ENCODE measurements around the gene IZUMO1. TPM values are rescaled to one million over a fixed set of nuclear protein-coding genes. Genes with fewer than 3 reads are reported as not detected.

The IZUMO1 gene
- total and polyA plus RNA-seq, 9 of the 15 experiments (the other 6 are each of a cell fraction or from before 2014, with no cell fraction given), result 0.14 to 2.1 (median 0.73) TPM

- TF ChIP-seq POU5F1 (IDR thresholded peaks at IDR 0.05; ENCODE audit: borderline replicate concordance, low read depth, low read length, partially characterized antibody) (peak; percentile 51), HEY1 (CRISPR knock-in tag; IDR thresholded peaks at IDR 0.05; ENCODE audit: borderline replicate concordance) (no peak), ZNF277 (CRISPR knock-in tag; IDR thresholded peaks at IDR 0.05; ENCODE audit: borderline replicate concordance) (no peak), GABPA (tag; conservative IDR thresholded peaks at IDR 0.05; ENCODE audit: low read depth) (peak; percentile 51; the same call in 1 of the 2 replicates), ZKSCAN1 (IDR thresholded peaks at IDR 0.05; ENCODE audit: low read depth, low read length) (no peak), BCL6 (CRISPR knock-in tag; IDR thresholded peaks at IDR 0.05) (no peak), MAZ (CRISPR knock-in tag; conservative IDR thresholded peaks at IDR 0.05 in 1 of 2, IDR thresholded peaks at IDR 0.05 in 1 of 2) (peak in 1 of 2 experiments; percentile 39; a peak in 2 of 4 replicates), IFI16 (CRISPR knock-in tag; IDR thresholded peaks at IDR 0.05) (no peak), ATF7 (IDR thresholded peaks at IDR 0.05) (peak; percentile 97), CREB3L1 (IDR thresholded peaks at IDR 0.05; ENCODE audit: borderline replicate concordance, low read depth) (peak; percentile 89), PPARD (CRISPR knock-in tag; IDR thresholded peaks at IDR 0.05) (no peak), TARDBP (IDR thresholded peaks at IDR 0.05) (no peak), ZNF561 (CRISPR knock-in tag; conservative IDR thresholded peaks at IDR 0.05) (no peak), STAG1 (CRISPR knock-in tag; IDR thresholded peaks at IDR 0.05; ENCODE audit: borderline replicate concordance) (no peak)
- TF ChIP-seq, protein P1, sequence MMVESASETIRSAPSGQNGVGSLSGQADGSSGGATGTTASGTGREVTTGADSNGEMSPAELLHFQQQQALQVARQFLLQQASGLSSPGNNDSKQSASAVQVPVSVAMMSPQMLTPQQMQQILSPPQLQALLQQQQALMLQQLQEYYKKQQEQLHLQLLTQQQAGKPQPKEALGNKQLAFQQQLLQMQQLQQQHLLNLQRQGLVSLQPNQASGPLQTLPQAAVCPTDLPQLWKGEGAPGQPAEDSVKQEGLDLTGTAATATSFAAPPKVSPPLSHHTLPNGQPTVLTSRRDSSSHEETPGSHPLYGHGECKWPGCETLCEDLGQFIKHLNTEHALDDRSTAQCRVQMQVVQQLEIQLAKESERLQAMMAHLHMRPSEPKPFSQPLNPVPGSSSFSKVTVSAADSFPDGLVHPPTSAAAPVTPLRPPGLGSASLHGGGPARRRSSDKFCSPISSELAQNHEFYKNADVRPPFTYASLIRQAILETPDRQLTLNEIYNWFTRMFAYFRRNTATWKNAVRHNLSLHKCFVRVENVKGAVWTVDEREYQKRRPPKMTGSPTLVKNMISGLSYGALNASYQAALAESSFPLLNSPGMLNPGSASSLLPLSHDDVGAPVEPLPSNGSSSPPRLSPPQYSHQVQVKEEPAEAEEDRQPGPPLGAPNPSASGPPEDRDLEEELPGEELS (CRISPR knock-in tag; IDR thresholded peaks at IDR 0.05; ENCODE audit: borderline replicate concordance), result peak; percentile 54; the same call in 1 of the 2 replicates
- TF ChIP-seq, protein P2, sequence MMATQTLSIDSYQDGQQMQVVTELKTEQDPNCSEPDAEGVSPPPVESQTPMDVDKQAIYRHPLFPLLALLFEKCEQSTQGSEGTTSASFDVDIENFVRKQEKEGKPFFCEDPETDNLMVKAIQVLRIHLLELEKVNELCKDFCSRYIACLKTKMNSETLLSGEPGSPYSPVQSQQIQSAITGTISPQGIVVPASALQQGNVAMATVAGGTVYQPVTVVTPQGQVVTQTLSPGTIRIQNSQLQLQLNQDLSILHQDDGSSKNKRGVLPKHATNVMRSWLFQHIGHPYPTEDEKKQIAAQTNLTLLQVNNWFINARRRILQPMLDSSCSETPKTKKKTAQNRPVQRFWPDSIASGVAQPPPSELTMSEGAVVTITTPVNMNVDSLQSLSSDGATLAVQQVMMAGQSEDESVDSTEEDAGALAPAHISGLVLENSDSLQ (IDR thresholded peaks at IDR 0.05), result peak; percentile 77
Measured at GRCh38 chr19:48746738-48747575, at the start of gene IZUMO1 (continued).
